H9 (cell line): ENCODE results near the gene TMCC1. TPM values are rescaled to one million over a fixed set of nuclear protein-coding genes. Genes with fewer than 3 reads are reported as not detected.

Experiments
- DNase-seq: peaks from one replicate; pipeline ENCODE4 v3.0.0-alpha.2; 2017
- H2AFZ ChIP-seq: one replicate; pipeline ENCODE4 v1.6.1; 2013; ENCODE audit warnings: mild to moderate bottlenecking, low read length, control low read depth, moderate library complexity
- H2AK5ac ChIP-seq: 2 replicates; pipeline ENCODE4 v1.6.1; 2013; ENCODE audit warnings: low read length, control low read depth, mixed read lengths; ENCODE audit not compliant: insufficient read length
- H2BK120ac ChIP-seq: one replicate; pipeline ENCODE4 v1.6.1; 2013; ENCODE audit warnings: low read depth, mild to moderate bottlenecking, low read length, control low read depth, inconsistent platforms; ENCODE audit not compliant: poor library complexity, severe bottlenecking
- H2BK12ac ChIP-seq: 2 replicates; pipeline ENCODE4 v1.6.1; 2013; ENCODE audit warnings: low read length, control low read depth, mixed read lengths, low read depth; ENCODE audit not compliant: insufficient read length
- H2BK15ac ChIP-seq: 2 replicates; pipeline ENCODE4 v1.6.1; 2013; ENCODE audit warnings: low read depth, low read length, control low read depth
- H2BK20ac ChIP-seq: one replicate; pipeline ENCODE4 v1.6.1; 2013; ENCODE audit warnings: low read depth, mild to moderate bottlenecking, low read length, control low read depth, inconsistent platforms; ENCODE audit not compliant: poor library complexity, severe bottlenecking
- H2BK5ac ChIP-seq: 2 replicates; pipeline ENCODE4 v1.6.1; 2013; ENCODE audit warnings: low read length, control low read depth, mixed read lengths; ENCODE audit not compliant: insufficient read length
- H3K14ac ChIP-seq: 2 replicates; pipeline ENCODE4 v1.6.1; 2013; ENCODE audit warnings: low read length, control low read depth; ENCODE audit not compliant: insufficient read depth
- H3K18ac ChIP-seq: 2 replicates; pipeline ENCODE4 v1.6.1; 2013; ENCODE audit warnings: low read depth, mild to moderate bottlenecking, mixed read lengths, low read length, control low read depth; ENCODE audit not compliant: insufficient read length
- H3K23ac ChIP-seq: 2 replicates; pipeline ENCODE4 v1.6.1; 2013; ENCODE audit warnings: low read length, control low read depth, mixed read lengths, low read depth; ENCODE audit not compliant: insufficient read length
- H3K23me2 ChIP-seq: 2 replicates; pipeline ENCODE4 v1.6.1; 2013; ENCODE audit warnings: low read depth, mild to moderate bottlenecking, mixed read lengths, low read length, control low read depth; ENCODE audit not compliant: insufficient read length, poor library complexity, severe bottlenecking
- H3K27ac ChIP-seq: 2 replicates; pipeline ENCODE4 v1.5.1; 2013; ENCODE audit warnings: low read length, control low read depth, mixed read lengths, low read depth; ENCODE audit not compliant: insufficient read length
- H3K27me3 ChIP-seq: 2 replicates; pipeline ENCODE4 v1.6.1; 2013; ENCODE audit warnings: low read length, control low read depth, inconsistent platforms; ENCODE audit not compliant: insufficient read depth
- H3K4ac ChIP-seq: 2 replicates; pipeline ENCODE4 v1.6.1; 2013; ENCODE audit warnings: low read depth, mild to moderate bottlenecking, control low read depth, inconsistent platforms, low read length, moderate library complexity
- H3K4me1 ChIP-seq: 2 replicates; pipeline ENCODE4 v1.6.1; 2013; ENCODE audit warnings: low read length, control low read depth, inconsistent platforms; ENCODE audit not compliant: insufficient read depth
- H3K4me2 ChIP-seq: 2 replicates; pipeline ENCODE4 v1.6.1; 2013; ENCODE audit warnings: low read length, control low read depth, mixed read lengths; ENCODE audit not compliant: insufficient read length, insufficient read depth
- H3K56ac ChIP-seq: 2 replicates; pipeline ENCODE4 v1.6.1; 2013; ENCODE audit warnings: low read depth, mild to moderate bottlenecking, mixed read lengths, low read length, control low read depth; ENCODE audit not compliant: insufficient read length
- H3K79me1 ChIP-seq: 2 replicates; pipeline ENCODE4 v1.6.1; 2013; ENCODE audit warnings: low read depth, mild to moderate bottlenecking, moderate library complexity, low read length, control low read depth, inconsistent platforms; ENCODE audit not compliant: insufficient read depth, poor library complexity, severe bottlenecking
- H3K79me2 ChIP-seq: 2 replicates; pipeline ENCODE4 v1.6.1; 2013; ENCODE audit warnings: low read length, control low read depth, inconsistent platforms; ENCODE audit not compliant: insufficient read depth
- H3K9ac ChIP-seq: 2 replicates; pipeline ENCODE4 v1.6.1; 2013; ENCODE audit warnings: low read length, control low read depth, mixed read lengths; ENCODE audit not compliant: insufficient read length; ENCODE audit errors: extremely low read depth
- H3K9me3 ChIP-seq: one replicate; pipeline ENCODE4 v1.6.1; 2013; ENCODE audit warnings: low read depth, low read length, inconsistent platforms; ENCODE audit not compliant: control insufficient read depth
- H3T11ph ChIP-seq: one replicate; pipeline ENCODE4 v1.6.1; 2013; ENCODE audit warnings: mild to moderate bottlenecking, low read length, control low read depth, inconsistent platforms
- H4K20me1 ChIP-seq: one replicate; pipeline ENCODE4 v1.6.1; 2013; ENCODE audit not compliant: control insufficient read depth, insufficient read length, insufficient read depth
- H4K5ac ChIP-seq: 2 replicates; pipeline ENCODE4 v1.6.1; 2013; ENCODE audit warnings: low read depth, mild to moderate bottlenecking, mixed read lengths, low read length, control low read depth; ENCODE audit not compliant: insufficient read length
- H4K8ac ChIP-seq: replicated peaks from 2 replicates; pipeline ENCODE4 v1.6.1; 2013; ENCODE audit warnings: low read length, control low read depth, mixed read lengths, low read depth; ENCODE audit not compliant: insufficient read length
- H4K91ac ChIP-seq: 2 replicates; pipeline ENCODE4 v1.6.1; 2013; ENCODE audit warnings: low read depth, mild to moderate bottlenecking, moderate library complexity, mixed read lengths, low read length, control low read depth; ENCODE audit not compliant: insufficient read length
- H3K27ac Mint-ChIP-seq, 3 experiments: 2 replicates in 2 of 3; 3 replicates in 1 of 3; pipeline ENCODE4 v1.8.0; 2020 to 2021; ENCODE audit warnings: mixed read lengths in 3 of 3, mild to moderate bottlenecking in 1 of 3, moderate library complexity in 1 of 3
- H3K27me3 Mint-ChIP-seq: 2 replicates; pipeline ENCODE4 v1.8.0; 2021; ENCODE audit warnings: low read depth, mild to moderate bottlenecking, moderate library complexity, mixed read lengths
- H3K36me3 Mint-ChIP-seq, 3 experiments: 2 replicates in 2 of 3; 3 replicates in 1 of 3; pipeline ENCODE4 v1.8.0; 2020 to 2021; ENCODE audit warnings: low read depth in 3 of 3, mixed read lengths in 3 of 3; ENCODE audit not compliant: insufficient read depth in 1 of 3
- H3K4me1 Mint-ChIP-seq, 2 experiments: 2 replicates each; pipeline ENCODE4 v1.8.0; 2020; ENCODE audit warnings: mixed read lengths in 2 of 2
- H3K4me3 Mint-ChIP-seq, 2 experiments: 2 replicates in 1 of 2; 3 replicates in 1 of 2; pipeline ENCODE4 v1.8.0; 2020 to 2021; ENCODE audit warnings: mild to moderate bottlenecking in 2 of 2, mixed read lengths in 2 of 2, moderate library complexity in 1 of 2
- H3K9me3 Mint-ChIP-seq, 2 experiments: 2 replicates in 1 of 2; 3 replicates in 1 of 2; pipeline ENCODE4 v1.8.0; 2020; ENCODE audit warnings: mild to moderate bottlenecking in 2 of 2, mixed read lengths in 2 of 2, moderate library complexity in 1 of 2
- CTCF ChIP-seq: fragments of 200-600 bp; sonication (generic); conservative IDR thresholded peaks from 3 replicates; pipeline ENCODE4 v1.8.0; 2021; ENCODE audit warnings: antibody characterized with exemption, mild to moderate bottlenecking
- WGBS: extraction: QIAGEN DNeasy Blood & Tissue Kit; methylation state at CpG from one replicate; pipeline ENCODE4 v1.1.7; 2013; ENCODE audit warnings: missing lambda C conversion rate, low lambda C conversion rate, mixed read lengths; ENCODE audit not compliant: insufficient read length; ENCODE audit errors: extremely low coverage; 5-methylcytosine and 5-hydroxymethylcytosine counted together
- total RNA-seq: library from RNA; stranded (reverse); gene quantifications from 2 replicates; pipeline ENCODE4 v1.2.1, GENCODE V29; 2021

TMCC1 gene
- total RNA-seq, 1 experiment from 2014 or later: 24.4 TPM

- Histone ChIP-seq H2AK5ac (no peak overlapping the region), H3K23me2 (no peaks in the 10 kb centered on the region), H4K20me1 (no peaks in the 10 kb centered on the region), H2BK120ac (no peak overlapping the region), H3K4me2 (no peak overlapping the region), H3K9me3 (no peaks in the 10 kb centered on the region), H2BK5ac (no peak overlapping the region), H3K23ac (no peak overlapping the region), H2BK12ac (no peak overlapping the region), H4K91ac (no peak overlapping the region), H3K18ac (no peak overlapping the region), H4K5ac (no peak overlapping the region), H3K79me2 (no peaks in the 10 kb centered on the region), H4K8ac (no peak overlapping the region), H3K56ac (no peak overlapping the region), H3K9ac (no peak overlapping the region), H3K4me1 (no peaks in the 10 kb centered on the region), H3K4ac (no peak overlapping the region), H2BK15ac (no peak overlapping the region), H3K27ac (no peak overlapping the region), H3K14ac (no peak overlapping the region), H3K79me1 (no peaks in the 10 kb centered on the region), H2BK20ac (no peak overlapping the region), H2AFZ (no peak overlapping the region), H3K27me3 (no peaks in the 10 kb centered on the region), H3T11ph (no peak overlapping the region)
- no peak for TF ChIP-seq CTCF
- H3K9me3 Mint-ChIP-seq: no peaks in the 10 kb centered on the region
- H3K4me1 Mint-ChIP-seq: peaks cover 9 to 18% of the 10 kb centered on the region in 2 experiments
- no CpG with 5 or more reads among the region's 6 CpGs for WGBS
- 0 out of 7 replicates have a peak overlapping the region, but pooled peaks of 1 of the 3 experiments have one; percentile 29 for H3K27ac Mint-ChIP-seq
- no peak overlapping the region for H3K4me3 Mint-ChIP-seq
- H3K27me3 Mint-ChIP-seq: peaks cover 16% of the 10 kb centered on the region
- no peaks in the 10 kb centered on the region for H3K36me3 Mint-ChIP-seq
- no peak for DNase-seq
Measured at GRCh38 chr3:129936757-129937156, 43.2 kb upstream of the TMCC1 start.
